Activated B cell treated with CpG ODN at 0.5 μM for 24 hours (primary cell): ENCODE data around the gene ANKRD13D. TPM values are rescaled to one million over a fixed set of nuclear protein-coding genes. Genes with fewer than 3 reads are reported as not detected.

Experiments used
- ATAC-seq: fragments of 200-7000 bp; cut with Tn5 transposase; one replicate; pipeline ENCODE4 v1.10.0; 2021; ENCODE audit warnings: low read depth, mild to moderate bottlenecking, moderate library complexity
- CTCF ChIA-PET: fragments of 350-600 bp; sonication (Branson Sonifier 250); formaldehyde crosslinking; loops from one replicate; lab custom pipeline; 2021; ENCODE audit warnings: antibody characterized with exemption; lab: Charles Lee
- POLR2A ChIA-PET: fragments of 350-600 bp; sonication (Branson Sonifier 250); formaldehyde crosslinking; loops from one replicate; lab custom pipeline; 2021; ENCODE audit warnings: antibody characterized with exemption; lab: Charles Lee
- DNase-seq: peaks from one replicate; pipeline ENCODE4 v3.0.0; 2022
- H3K27ac Mint-ChIP-seq: one replicate; pipeline ENCODE4 v1.8.0; 2020; ENCODE audit warnings: mixed read lengths
- H3K27me3 Mint-ChIP-seq: one replicate; pipeline ENCODE4 v1.8.0; 2021; ENCODE audit warnings: mixed read lengths
- H3K36me3 Mint-ChIP-seq: one replicate; pipeline ENCODE4 v1.8.0; 2021; ENCODE audit warnings: low read depth, mixed read lengths
- H3K4me1 Mint-ChIP-seq: one replicate; pipeline ENCODE4 v1.8.0; 2021; ENCODE audit warnings: mixed read lengths
- H3K4me3 Mint-ChIP-seq: one replicate; pipeline ENCODE4 v1.8.0; 2020; ENCODE audit warnings: mild to moderate bottlenecking, mixed read lengths
- H3K9me3 Mint-ChIP-seq: one replicate; pipeline ENCODE4 v1.8.0; 2020; ENCODE audit warnings: mixed read lengths
- CTCF ChIP-seq: fragments of 200-600 bp; IDR thresholded peaks from one replicate; pipeline ENCODE4 v1.8.0; 2022; ENCODE audit warnings: antibody characterized with exemption, mild to moderate bottlenecking
- intact Hi-C: fragments of 100-400 bp; cut with micrococcal nuclease; formaldehyde crosslinking; loops from one replicate; pipeline ENCODE4 v1.15.1; 2024
- total RNA-seq: library from RNA; stranded (reverse); gene quantifications from 2 replicates; pipeline ENCODE4 v1.2.3, GENCODE V29; 2022

ANKRD13D gene
- total RNA-seq, 1 donor from 2014 or later, result 116 TPM

- Mint-ChIP-seq H3K27ac (peak overlapping the region; percentile 61), H3K9me3 (no peaks in the 10 kb centered on the region), H3K4me1 (peaks cover 50% of the 10 kb centered on the region), H3K4me3 (peak overlapping the region; percentile 99), H3K36me3 (peaks cover 70% of the 10 kb centered on the region), H3K27me3 (no peaks in the 10 kb centered on the region)
- POLR2A ChIA-PET, result interaction anchor here (0.6 kb wide), 1 partner anchor 11 kb away, joined by 3 read pairs; no protein-coding TSS in a partner anchor
- DNase-seq (no peak), ATAC-seq (no peak)
- intact Hi-C loops, result no loop called here
- TF ChIP-seq CTCF, result no peak
- CTCF ChIA-PET, result no interaction called here
Measured at GRCh38 chr11:67243051-67243450, 46.1 kb upstream of the ANKRD13D start.

GRCh38 chr11:67245046-67245445 is 44.1 kb upstream of the ANKRD13D start:
- peaks cover 37% of the 10 kb centered on the region for H3K4me1 Mint-ChIP-seq
- CTCF ChIA-PET, result no interaction called here

GRCh38 chr11:67247946-67248550 is 41.1 kb upstream of the ANKRD13D start:
- intact Hi-C loops, result no loop called here
- CTCF ChIA-PET, result interaction anchor here (0.9 kb wide), 1 partner anchor 14 kb away, joined by 3 read pairs; no protein-coding TSS in a partner anchor
- peaks cover 92% of the 10 kb centered on the region for H3K36me3 Mint-ChIP-seq
- DNase-seq (no peak), ATAC-seq (no peak)
- no peak overlapping the region for H3K27ac Mint-ChIP-seq
- POLR2A ChIA-PET, result interaction anchor here (0.7 to 1.0 kb wide), 2 partner anchors 8 to 10 kb away, joined by 5 to 9 read pairs; no protein-coding TSS in a partner anchor
- H3K4me3 Mint-ChIP-seq, result no peak overlapping the region
- TF ChIP-seq CTCF, result no peak
- no peaks in the 10 kb centered on the region for H3K27me3 Mint-ChIP-seq
- no peaks in the 10 kb centered on the region for H3K9me3 Mint-ChIP-seq
- peaks cover 16% of the 10 kb centered on the region for H3K4me1 Mint-ChIP-seq

More at GRCh38 chr11:67245046-67245445, 44.1 kb upstream of the ANKRD13D start:
- POLR2A ChIA-PET, result interaction anchor here (0.7 kb wide), 2 partner anchors 10 to 104 kb away, joined by 5 read pairs; no protein-coding TSS in a partner anchor
- DNase-seq, result no peak
- Mint-ChIP-seq H3K27me3 (no peaks in the 10 kb centered on the region), H3K27ac (peak overlapping the region; percentile 69), H3K36me3 (peaks cover 88% of the 10 kb centered on the region), H3K9me3 (no peaks in the 10 kb centered on the region), H3K4me3 (no peak overlapping the region)
- intact Hi-C loops, result no loop called here
- TF ChIP-seq CTCF, result no peak
- ATAC-seq, result no peak

GRCh38 chr11:67248653-67249052 is 40.5 kb upstream of the ANKRD13D start:
- no peaks in the 10 kb centered on the region for H3K9me3 Mint-ChIP-seq
- H3K27me3 Mint-ChIP-seq, result no peaks in the 10 kb centered on the region
- peaks cover 92% of the 10 kb centered on the region for H3K36me3 Mint-ChIP-seq
- intact Hi-C loops, result no loop called here
- ChIA-PET POLR2A (interaction anchor here (1.0 kb wide), 1 partner anchor 9 kb away, joined by 5 read pairs; no protein-coding TSS in a partner anchor), CTCF (no interaction called here)
- no peak overlapping the region for H3K27ac Mint-ChIP-seq
- no peak for ATAC-seq
- no peak for DNase-seq
- no peak for TF ChIP-seq CTCF
- H3K4me1 Mint-ChIP-seq, result peaks cover 18% of the 10 kb centered on the region
- H3K4me3 Mint-ChIP-seq, result no peak overlapping the region
